HG03432 (cell line): Measurements from ENCODE around the gene OMP.

Source experiments
- ATAC-seq: cut with Tn5 transposase; IDR thresholded peaks from one replicate; pipeline ENCODE4 v1.9.1; 2021; ENCODE audit warnings: mild to moderate bottlenecking, moderate library complexity; ENCODE audit not compliant: unreplicated experiment

Gene OMP

DNA sequence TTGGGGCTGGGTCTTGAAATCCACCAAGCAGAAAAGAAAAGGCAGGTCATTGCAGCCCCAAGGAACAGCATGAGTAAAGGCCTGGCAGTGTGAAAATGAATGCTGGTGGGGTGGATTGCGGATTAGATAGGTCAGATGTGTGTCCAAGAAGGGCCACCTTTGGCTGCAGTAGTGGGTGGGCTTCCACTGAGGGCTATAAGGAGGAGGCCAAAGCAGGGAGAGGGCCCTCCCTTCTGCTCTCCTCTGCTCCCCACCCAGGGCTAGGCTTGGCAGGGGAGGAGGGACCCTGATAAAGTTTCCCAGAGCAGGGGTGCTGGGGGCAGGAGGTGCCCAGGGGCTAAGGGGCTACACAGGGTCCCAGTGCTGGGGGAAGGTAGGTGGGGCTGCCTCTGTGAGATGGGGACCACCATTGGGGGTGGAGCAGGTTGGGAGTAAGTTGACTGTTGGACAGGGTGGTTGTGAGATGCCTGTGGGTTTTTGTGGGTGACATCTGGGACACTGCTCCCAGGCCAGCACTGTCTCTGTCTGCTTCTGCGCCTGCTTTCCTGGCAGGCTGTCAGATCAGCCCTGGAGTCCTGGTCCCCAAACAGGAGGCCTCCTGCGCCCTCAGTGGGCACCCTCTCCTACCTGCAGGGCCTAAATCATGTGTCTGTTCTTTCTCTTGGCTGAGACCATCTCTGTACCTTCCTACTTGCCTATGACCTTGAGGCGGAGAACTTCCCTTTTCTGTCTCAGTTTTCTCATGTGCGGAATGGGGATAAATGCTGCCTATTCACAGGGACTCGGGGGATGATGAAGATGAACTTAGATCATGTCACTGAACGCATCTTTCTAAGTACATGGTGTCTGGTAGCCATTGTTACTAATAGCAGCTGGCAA lies 33.9 kb upstream of the OMP start:
- ATAC-seq: no peak

DNA sequence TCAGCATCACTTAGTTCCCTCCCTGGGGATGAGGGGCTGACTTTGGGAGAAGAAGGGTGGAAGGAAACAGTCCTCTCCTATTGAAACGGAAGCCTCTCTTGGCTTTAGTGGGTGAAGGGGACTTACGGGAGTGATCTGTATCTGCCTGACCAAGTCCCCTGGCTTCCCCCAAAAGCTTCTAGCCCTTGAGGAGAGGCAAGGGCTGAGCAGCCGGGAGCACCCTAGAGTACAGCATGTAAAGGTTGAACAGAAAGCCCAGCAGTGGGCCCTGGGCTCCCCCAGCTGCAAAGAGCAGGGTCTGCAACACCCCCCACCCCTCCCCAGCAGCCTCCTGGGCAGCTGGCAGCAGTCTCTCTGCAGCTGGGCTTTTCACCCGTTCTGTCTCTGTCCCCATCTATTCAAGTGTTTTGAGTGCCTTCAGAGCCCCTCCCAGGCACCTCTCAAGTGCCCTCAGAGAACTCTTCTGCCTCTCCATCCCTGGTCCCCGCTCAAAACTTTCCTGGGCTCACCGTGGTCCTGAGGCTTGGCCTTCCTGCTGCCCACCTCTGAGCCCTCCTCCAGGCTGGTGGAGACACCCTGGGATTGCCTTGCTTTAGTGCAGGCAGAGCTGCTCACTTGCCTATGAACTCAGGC lies 33.2 kb upstream of the OMP start:
- no peak for ATAC-seq

DNA sequence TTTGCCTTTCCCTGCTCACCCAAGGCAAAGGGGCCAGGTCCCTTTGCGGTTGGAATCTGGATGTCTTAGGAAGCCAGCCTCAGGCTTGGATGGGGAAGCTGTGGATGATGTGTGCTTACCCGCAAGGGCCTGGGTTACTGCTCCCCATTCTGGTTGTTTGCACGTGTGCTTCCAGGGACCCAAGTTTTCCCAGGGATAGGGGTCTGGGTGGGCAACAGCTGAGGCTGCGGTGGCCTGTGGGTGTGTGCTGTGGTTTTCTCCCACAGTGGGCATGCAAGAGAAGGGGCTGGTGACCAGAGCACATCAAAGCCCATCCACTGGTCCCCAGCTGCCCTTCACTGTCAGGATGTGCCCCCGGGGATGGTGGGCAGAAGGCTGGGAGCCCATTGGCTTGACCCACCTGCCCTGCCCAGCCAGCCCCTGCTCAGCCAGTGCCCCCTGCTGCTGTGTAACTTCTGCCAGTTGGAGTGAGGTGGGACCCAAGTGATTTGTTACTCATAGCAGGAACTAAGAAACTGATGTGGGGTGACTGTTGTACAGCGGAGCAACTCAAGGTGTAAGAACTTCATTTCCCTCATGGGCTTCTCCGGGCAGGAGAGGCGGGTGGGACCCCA lies 32.6 kb upstream of the OMP start:
- ATAC-seq: no peak

DNA sequence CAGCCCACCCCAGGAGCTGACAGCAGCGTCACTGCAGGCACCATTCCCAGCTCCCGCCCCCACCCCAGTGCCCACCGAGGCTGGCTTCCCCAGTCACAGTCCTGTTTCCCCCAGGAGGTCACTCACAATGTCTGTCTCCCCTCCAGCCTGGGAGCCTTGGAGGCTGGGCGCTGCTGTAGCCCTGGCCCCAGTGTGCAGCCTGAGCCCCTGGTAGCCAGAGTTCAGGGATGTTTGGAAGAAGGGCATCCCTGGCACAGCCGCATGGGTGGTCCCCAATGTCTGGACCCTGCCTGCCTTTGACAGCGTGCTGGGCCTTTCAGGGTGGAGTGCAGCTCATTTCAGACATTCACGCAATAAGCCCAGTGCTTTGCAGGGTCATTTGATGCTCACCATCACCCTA lies 31.6 kb upstream of the OMP start:
- no peak for ATAC-seq

DNA sequence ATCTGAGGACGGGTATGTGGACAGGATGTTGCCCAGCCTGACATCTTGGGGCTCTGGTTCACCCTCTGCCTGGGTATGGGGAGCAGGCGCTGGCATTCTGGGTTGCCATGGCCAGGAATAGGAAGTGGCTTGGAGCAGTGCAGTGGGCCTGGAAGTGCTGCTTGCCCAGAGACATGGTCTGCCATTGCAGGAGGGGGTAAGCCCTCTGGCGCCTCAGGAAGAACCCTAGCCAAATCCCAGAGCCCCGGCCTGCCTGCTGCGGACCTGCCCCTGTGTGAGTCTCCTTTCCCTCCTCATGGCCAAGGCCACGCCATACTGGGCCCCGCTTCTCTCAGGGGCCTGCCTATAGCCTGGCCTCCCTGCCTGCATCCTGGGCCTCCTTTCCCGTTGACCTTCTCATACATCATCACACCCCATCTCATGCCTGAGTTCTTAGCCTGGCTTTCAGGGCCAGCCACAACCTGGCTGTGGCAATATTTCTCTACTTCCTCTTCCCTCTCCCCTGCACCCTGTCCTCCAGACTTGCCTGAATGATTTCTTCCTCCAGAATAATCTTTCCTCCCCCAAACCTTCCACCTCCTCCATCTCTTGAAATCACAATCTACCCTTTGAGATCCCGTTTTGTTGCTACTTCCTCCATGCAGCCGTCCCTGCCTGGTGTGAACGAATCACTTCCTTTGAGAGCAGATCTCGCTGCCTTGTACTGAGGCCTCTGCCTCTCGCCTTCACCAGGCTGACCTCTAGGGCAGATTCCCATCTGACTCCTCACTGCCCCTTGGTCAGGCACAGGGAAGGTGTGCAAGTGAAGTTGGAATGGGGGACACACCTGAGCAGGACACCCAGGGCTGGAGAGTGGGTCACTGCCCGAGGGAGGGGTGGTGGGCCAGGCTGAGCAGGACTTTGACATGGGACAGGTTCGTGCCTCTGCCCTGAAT lies 30.7 kb upstream of the OMP start:
- ATAC-seq: no peak

DNA sequence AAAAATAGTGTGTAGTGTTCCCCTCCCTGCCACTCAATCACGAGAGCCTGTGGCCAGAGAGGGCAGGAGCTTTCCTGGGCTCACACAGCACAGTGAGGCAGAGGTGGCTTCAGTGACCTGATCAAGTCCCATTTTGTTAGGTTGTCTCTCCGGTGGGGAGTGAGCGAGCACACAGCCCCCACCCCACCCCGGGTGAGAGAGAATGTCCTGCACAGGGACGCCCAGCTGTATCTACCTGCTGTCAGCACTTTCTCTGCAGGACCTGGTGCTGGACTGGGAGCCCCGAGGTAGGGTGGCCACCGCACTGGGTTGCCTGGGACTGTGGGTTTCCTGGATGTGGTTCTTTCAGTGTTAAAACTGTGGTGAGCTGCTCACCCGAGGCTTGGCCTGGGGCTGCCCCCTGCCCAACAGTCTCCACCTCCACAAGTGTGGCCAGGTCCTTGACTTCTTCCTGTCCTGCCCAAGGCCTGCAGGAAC lies 29.8 kb upstream of the OMP start:
- ATAC-seq: no peak

DNA sequence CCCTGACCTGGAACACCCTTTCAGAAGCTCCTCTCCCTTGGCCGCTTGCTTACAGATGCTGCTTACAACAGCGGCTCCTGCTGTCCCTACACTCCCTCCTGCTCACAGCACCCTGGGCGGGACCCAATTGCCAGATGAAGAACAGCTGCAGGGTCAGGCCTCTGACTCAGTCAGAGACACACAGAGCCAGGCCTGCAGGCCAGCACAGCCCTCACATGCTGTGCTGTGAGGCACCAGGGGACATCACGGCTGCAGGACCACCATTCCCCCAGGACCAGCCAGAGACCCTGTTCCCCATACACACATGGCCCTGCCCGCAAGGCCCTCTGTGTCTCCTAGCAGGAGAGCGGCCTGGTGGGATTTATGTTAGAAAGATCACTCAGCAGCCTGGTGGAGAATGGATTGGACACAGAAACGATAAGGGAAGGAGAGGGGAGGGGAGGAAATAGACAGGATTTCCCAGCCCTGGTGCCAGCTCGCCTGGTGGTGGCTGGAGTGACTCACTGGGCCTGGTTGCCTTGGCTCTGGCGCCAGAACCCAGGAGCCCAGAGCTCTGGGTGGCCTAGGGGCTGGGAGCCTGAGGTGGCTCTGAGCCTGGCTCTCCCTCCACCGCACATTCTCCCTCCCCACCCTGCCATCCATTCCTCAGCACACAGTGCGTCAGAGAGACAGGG lies 29.2 kb upstream of the OMP start:
- no peak for ATAC-seq

DNA sequence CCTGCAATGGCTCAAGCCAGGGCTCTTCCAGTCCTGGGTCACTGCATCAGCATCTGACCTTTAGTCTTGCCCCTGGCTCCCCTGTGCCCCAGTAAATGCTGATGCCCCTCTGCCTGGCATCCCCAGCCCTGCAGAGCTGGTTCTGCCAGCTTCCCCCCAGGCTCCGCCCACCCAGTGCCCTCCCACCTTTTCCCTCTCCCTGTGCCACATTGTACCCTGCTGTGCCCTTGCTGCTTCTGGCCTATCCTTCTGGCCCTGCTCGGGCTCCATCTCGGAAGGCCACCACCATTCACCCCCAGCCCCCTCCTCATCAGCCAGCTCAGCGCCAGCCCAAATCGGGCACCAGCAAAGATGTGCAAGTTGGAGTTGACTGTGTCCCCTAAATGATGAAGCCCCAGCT lies 28.4 kb upstream of the OMP start:
- no peak for ATAC-seq

DNA sequence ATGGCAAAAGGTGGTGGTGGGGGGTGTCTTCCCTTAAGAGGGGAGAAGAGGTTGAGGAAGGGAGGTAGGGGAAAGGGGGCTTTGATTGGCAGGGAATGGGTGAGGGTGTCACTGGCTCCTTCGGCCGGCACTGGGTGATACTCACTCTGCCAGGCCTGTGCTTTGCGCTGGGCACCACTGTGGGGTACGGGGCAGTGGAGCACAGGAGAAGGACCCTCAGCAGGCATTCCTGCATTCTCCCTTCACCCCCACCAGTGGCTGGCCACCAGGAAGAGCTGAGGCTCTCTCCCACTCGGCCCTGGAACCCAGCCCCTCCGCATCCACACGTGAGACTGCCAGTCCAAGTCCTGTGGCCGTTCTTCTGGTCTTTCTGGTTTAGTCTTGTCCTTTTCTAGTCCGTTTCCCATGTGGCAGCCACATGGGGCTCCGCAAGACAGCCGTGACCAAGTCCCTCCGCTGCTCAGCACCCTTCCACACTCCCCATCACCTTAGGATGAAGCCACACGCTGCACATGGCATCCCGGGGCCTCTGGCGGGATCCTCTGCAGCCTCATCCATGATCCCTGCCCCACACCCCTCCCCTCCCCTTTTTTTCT lies 27.9 kb upstream of the OMP start:
- no peak for ATAC-seq

DNA sequence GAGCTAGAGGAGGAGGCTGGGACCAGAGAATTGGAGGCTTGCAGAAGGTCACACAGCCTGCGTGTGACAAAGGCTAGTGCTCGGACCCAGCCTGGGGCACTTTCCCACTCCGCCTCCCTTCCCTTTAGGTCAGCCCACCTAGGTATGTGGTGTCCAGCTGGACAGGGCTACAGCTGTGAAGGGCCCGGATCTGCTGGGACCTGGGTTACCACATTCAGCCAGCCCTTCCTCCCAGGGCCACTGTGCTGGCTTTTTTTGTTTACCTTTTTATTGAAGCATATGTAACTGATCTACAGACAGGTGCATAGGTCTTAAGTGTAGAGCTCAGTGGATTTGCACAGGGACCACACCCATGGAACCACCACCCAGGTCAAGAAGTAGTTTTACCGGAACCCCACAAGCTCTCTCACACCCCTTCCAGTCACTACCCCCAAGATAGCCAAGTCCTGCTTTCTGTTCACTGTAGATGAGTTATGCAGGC lies 27.2 kb upstream of the OMP start:
- ATAC-seq: no peak

DNA sequence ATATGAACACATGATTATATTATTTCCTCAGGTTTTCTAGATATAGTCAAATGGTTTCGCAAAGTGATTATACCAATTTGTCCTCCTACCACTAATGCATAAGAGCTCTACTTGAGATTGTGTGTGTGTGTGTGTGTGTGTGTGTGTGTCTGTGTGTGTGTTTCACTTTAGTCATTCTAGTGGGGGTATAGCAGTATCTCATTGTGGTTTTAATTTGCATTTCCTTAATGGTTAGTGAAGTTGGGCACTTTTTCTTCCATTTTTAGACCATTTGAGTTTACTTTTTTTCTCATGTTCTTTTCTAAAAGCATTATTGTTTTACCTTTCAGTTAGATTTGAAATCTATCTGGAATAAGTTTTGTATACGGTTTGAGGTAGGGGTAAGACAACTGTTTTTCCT lies 23.0 kb upstream of the OMP start:
- ATAC-seq: no peak

DNA sequence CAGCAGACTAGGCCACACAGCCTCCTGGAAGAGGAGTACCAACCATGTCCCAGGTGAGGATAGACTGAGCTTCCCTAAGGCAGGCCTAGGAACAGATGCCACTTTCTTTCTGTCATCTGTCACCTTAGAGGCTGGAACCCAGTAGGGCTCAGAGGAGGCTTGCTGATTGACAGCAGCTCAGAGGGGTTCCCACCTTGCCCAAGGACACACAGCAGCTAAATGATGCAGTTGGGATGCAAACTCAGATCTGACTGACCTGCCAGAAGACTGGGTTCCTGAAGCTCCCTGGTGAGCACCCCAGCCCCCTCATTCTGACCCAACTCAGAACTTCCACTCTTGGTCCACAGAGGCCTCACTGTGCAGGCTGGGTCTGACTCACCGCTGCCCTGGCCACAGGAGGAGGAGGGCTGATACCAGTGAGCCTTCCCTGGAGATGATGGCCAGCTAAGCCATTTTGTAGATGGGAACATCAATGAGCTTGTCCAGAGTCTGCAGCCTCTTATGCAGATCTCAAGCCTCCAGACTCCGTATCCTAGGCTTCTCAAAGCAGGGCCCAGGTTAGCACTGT lies 21.9 kb upstream of the OMP start:
- no peak for ATAC-seq

DNA sequence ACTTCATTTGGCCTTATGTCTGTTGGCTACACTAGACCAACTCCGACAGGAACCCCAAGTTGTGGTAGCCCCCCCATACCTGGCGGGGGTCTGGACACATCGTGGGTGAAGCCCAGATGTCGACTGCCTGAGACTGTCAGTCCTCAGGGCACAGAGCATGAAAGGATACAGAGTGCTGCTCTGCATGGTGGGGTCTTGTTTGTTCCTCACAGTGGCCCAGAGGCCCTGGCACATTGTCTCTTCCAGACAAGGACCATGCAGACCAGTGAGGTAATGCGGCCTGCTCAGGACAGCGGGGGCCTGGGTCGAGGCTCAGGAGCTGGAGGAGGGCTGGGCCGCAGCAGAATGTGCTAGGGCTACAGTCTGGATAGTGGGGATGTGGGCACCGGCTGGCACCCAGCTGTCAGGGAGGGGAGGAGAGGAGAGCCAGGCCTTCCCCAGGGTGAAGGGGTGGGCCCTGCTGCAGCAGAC lies 21.2 kb upstream of the OMP start:
- ATAC-seq: no peak

DNA sequence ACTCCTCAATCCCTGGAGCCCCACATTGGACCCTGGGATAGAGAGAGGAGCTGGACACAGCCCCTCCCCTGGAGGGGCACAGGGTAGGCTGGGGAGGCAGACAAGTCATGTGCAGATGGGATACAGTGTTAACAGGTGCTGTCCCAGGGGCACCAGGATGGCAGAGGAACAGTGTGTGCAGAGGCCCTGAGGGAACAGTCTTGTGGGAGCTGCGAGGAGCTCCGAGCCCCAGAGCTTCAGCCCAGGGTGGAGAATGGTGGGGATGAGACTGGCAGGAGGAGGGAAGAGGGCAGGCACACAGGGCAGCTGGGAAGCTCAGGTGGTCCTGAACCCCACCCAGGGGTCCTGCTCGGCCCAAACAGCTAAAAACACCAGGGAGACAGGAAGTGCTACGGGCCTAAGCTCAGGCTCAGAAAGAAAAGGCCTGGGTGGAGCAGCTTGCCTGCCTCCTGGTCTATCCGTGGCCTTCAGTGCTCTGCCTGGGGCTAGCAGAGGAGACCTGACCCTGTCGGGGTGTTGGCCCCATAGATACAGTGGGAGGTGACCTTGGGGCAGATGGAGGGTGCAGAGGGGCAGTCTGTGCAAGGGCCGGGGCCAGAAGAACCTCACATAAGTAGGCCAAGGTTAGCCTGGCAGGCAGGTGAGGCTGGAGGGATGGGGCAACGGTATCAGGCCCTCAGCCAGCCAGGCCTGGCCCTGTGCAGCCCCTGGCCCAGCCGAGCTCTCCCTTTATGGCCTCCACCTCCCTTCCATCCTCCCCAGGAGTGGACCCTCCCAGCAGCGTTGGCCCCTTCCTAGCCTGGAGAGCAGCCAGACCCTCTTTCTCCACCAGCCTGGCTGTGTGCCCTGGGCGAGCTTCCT lies 20.4 kb upstream of the OMP start:
- no peak for ATAC-seq

DNA sequence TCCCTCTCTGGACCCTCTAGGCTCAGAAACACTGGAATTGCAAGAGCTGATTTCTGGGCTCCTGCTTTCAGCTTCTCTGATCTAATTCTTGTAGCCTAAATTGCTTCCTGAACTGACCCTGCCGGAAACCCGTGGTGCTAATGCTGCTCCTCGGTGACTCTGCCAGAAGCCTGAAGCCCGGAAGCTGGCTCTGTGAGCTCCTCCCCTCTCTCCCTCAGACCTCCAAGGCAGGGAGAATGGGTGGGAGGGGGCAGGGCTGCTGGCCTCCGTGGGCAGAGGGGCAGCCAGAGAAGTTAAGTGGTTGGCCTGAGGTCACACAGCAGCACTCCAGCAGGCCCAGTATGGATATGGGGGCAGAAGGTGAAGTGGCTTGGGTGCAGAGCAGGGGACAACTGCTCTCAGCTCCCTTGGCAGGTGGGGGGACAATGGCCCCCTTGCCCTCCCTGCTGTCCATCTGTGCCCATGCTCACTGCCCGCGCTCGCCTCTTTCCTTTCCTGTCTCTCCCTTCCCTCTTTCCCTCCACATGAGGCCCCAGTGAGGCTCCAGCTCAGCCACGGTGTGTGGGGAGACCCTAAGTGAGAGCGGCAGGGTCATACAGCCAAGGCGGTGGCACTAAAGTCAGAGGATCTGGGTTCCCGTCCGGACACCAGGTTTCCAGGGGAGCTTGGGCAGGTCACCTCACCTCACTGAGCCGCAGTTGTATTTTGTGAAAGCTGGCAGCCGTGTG lies 19.6 kb upstream of the OMP start:
- ATAC-seq: no peak

DNA sequence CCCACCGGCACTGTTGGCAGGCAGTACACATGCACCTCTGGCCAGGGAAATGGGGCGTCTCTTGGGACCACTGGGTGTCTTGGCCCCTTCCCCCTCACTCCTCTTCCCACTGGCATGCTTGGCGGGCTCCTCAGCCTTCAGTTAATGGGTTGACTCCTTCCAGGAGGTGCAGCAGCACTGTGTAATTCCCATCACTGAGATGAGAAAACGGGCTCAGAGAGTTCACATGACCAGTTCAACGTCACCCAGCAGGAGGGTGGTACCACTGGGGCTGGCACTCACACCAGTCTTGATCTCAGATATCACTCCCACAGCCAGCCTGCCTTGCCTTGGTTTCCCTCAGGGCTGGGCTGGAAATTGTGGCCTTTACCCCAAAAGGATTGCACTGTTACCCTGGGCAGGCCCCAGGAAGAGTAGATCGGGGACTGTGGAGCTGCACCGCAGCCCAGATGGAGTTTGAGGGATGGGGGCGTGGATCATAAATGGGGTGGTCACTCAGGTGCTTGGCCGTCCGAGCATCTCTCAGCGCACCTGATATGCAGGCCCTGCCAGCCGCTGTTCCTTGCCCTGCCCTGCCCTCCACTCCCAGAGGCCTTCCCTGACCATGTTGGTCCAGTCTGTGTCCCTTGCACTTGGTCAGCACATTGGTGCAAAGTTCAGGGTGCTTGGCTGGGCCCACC lies 18.9 kb upstream of the OMP start:
- ATAC-seq: no peak

DNA sequence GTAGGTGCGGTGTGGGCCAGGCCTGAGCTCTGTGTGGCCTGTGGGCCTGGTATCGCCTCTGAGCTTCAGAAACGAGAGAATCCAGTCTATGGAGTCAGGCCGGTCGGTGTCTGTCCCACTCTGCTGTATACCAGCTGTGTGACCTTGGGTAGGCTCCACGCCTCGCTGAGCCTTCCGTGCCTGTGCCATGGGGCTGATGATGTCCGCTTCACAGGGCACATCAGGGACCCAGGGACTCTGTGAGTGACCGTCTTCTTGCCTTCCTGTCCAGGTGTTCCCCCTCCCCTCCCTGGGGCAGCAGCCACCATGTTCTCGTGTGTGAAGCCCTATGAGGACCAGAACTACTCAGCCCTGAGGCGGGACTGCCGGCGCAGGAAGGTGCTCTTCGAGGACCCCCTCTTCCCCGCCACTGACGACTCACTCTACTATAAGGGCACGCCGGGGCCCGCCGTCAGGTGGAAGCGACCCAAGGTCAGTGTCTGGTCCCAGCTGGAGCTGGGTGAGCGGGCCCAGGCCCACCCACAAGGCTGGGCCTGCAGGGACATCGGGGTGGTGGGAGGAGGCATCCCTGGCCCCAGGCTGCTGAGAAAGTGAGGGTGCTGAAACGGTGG lies 18.0 kb upstream of the OMP start:
- ATAC-seq: no peak
